ENCODE measurements around the gene FRMPD4.

DNA sequence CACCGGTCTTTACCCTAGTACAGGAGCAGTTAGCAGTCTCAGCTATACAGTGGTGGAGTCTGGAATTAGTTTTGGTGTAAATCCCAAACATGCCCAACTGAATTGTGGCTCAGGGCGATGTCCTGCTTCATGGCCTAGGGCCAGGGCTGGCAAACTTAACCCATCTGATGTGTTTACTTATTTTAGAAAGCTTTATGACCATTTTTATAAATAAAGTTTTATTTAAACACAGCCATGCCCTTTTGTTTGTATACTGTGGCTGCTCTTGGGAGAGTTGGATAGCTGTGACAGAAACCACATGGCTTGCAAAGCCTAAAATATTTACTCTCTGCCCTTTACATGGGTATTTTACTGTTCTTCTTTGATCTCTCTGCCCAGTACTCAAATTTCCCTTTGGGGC, 7.1 kb downstream of the FRMPD4 start:
- TF ChIP-seq, protein P1, sequence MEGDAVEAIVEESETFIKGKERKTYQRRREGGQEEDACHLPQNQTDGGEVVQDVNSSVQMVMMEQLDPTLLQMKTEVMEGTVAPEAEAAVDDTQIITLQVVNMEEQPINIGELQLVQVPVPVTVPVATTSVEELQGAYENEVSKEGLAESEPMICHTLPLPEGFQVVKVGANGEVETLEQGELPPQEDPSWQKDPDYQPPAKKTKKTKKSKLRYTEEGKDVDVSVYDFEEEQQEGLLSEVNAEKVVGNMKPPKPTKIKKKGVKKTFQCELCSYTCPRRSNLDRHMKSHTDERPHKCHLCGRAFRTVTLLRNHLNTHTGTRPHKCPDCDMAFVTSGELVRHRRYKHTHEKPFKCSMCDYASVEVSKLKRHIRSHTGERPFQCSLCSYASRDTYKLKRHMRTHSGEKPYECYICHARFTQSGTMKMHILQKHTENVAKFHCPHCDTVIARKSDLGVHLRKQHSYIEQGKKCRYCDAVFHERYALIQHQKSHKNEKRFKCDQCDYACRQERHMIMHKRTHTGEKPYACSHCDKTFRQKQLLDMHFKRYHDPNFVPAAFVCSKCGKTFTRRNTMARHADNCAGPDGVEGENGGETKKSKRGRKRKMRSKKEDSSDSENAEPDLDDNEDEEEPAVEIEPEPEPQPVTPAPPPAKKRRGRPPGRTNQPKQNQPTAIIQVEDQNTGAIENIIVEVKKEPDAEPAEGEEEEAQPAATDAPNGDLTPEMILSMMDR (IDR thresholded peaks at IDR 0.05 in 8 of 11, conservative IDR thresholded peaks at IDR 0.05 in 3 of 11): no peak
- TF ChIP-seq POLR2AphosphoS5 (IDR thresholded peaks at IDR 0.05) (no peak), POLR2A (IDR thresholded peaks at IDR 0.05) (no peak)
